HG02885 (cell line): ENCODE results near the gene ZNF280B.
"Not testable (repeated sequence)": the region's sequence is repeated elsewhere in the genome, so short reads cannot be mapped to it uniquely, and the experiment has no call there.

Source experiments
- ATAC-seq: cut with Tn5 transposase; IDR thresholded peaks from one replicate; pipeline ENCODE4 v1.9.1; 2021; ENCODE audit warnings: mild to moderate bottlenecking; ENCODE audit not compliant: unreplicated experiment, poor library complexity

Gene ZNF280B

GRCh38 chr22:22465782-22466181 is 42.8 kb downstream of the ZNF280B start:
- no peak for ATAC-seq

GRCh38 chr22:22465094-22465602 is 43.4 kb downstream of the ZNF280B start:
- ATAC-seq = no peak

- ATAC-seq = no peak
Measured at GRCh38 chr22:22464541-22465054, 43.9 kb downstream of the ZNF280B start.

GRCh38 chr22:22463855-22464540 is 44.5 kb downstream of the ZNF280B start:
- no peak for ATAC-seq

- no peak for ATAC-seq
Measured at GRCh38 chr22:22462813-22463567, 45.6 kb downstream of the ZNF280B start.

GRCh38 chr22:22461583-22461982 is 47.0 kb downstream of the ZNF280B start:
- no peak for ATAC-seq

GRCh38 chr22:22461111-22461510 is 47.4 kb downstream of the ZNF280B start:
- ATAC-seq = no peak

- ATAC-seq = no peak
Measured at GRCh38 chr22:22460635-22461034, 47.9 kb downstream of the ZNF280B start.

GRCh38 chr22:22460060-22460459 is 48.5 kb downstream of the ZNF280B start:
- no peak for ATAC-seq

GRCh38 chr22:22458896-22459588 is 49.5 kb downstream of the ZNF280B start:
- ATAC-seq = no peak

GRCh38 chr22:22458387-22458786 is 50.2 kb downstream of the ZNF280B start:
- no peak for ATAC-seq

- no peak for ATAC-seq
Measured at GRCh38 chr22:22454997-22455396, 53.5 kb downstream of the ZNF280B start.

- ATAC-seq = no peak
Measured at GRCh38 chr22:22452996-22453686, 55.4 kb downstream of the ZNF280B start.

GRCh38 chr22:22452211-22452610 is 56.3 kb downstream of the ZNF280B start:
- ATAC-seq = no peak

GRCh38 chr22:22450343-22450839 is 58.2 kb downstream of the ZNF280B start:
- ATAC-seq = peak; percentile 85

- ATAC-seq = no peak
Measured at GRCh38 chr22:22449819-22450218, 58.7 kb downstream of the ZNF280B start.

GRCh38 chr22:22446517-22446916 is 62.0 kb downstream of the ZNF280B start:
- no peak for ATAC-seq

GRCh38 chr22:22444007-22444589 is 64.4 kb downstream of the ZNF280B start:
- ATAC-seq = not testable (repeated sequence)

- no peak for ATAC-seq
Measured at GRCh38 chr22:22442928-22443709, 65.4 kb downstream of the ZNF280B start.
